HTERT RPE-1 (cell line): Measurements from ENCODE around the gene CCDC116.
"Not testable (repeated sequence)": the region's sequence is repeated elsewhere in the genome, so short reads cannot be mapped to it uniquely, and the experiment has no call there.

Experiments
- in situ Hi-C: fragments of 300-500 bp; cut with MboI; formaldehyde crosslinking; loops from 4 replicates; pipeline ENCODE4 v1.14.3; 2020; ENCODE audit warnings: low sequenced_read_pairs

Gene CCDC116

GRCh38 chr22:21632237-21632895 is at the start of gene CCDC116:
Gene CCDC116 (plus strand): TSS chr22:21632760. CDS start chr22:21633182, 422 bp downstream.
- in situ Hi-C loops = no loop called here

- in situ Hi-C loops = no loop called here
Measured at GRCh38 chr22:21582801-21583740, 49.5 kb upstream of the CCDC116 start.

- in situ Hi-C loops = no loop called here
Measured at GRCh38 chr22:21585389-21585788, 47.2 kb upstream of the CCDC116 start.

- in situ Hi-C loops = no loop called here
Measured at GRCh38 chr22:21587803-21588611, 44.6 kb upstream of the CCDC116 start.

GRCh38 chr22:21589396-21589795 is 43.2 kb upstream of the CCDC116 start:
- in situ Hi-C loops = no loop called here

GRCh38 chr22:21590809-21591641 is 41.5 kb upstream of the CCDC116 start:
- in situ Hi-C loops = no loop called here

GRCh38 chr22:21591695-21592094 is 40.9 kb upstream of the CCDC116 start:
- in situ Hi-C loops = no loop called here

- in situ Hi-C loops = no loop called here
Measured at GRCh38 chr22:21592422-21592821, 40.1 kb upstream of the CCDC116 start.

- in situ Hi-C loops = no loop called here
Measured at GRCh38 chr22:21593406-21594232, 38.9 kb upstream of the CCDC116 start.

- in situ Hi-C loops = no loop called here
Measured at GRCh38 chr22:21594865-21595452, 37.6 kb upstream of the CCDC116 start.

GRCh38 chr22:21596356-21597135 is 36.0 kb upstream of the CCDC116 start:
- in situ Hi-C loops = not testable (repeated sequence)

GRCh38 chr22:21598302-21598701 is 34.3 kb upstream of the CCDC116 start:
- in situ Hi-C loops = no loop called here

- in situ Hi-C loops = no loop called here
Measured at GRCh38 chr22:21599053-21599893, 33.3 kb upstream of the CCDC116 start.

- in situ Hi-C loops = no loop called here
Measured at GRCh38 chr22:21602579-21602978, 30.0 kb upstream of the CCDC116 start.

- in situ Hi-C loops = no loop called here
Measured at GRCh38 chr22:21603973-21604372, 28.6 kb upstream of the CCDC116 start.

GRCh38 chr22:21605887-21606564 is 26.5 kb upstream of the CCDC116 start:
- in situ Hi-C loops = no loop called here

GRCh38 chr22:21606775-21607174 is 25.8 kb upstream of the CCDC116 start:
- in situ Hi-C loops = no loop called here
